Natural killer cell (primary cell): ENCODE data around the gene MYL12A. TPM values are rescaled to one million over a fixed set of nuclear protein-coding genes. Genes with fewer than 3 reads are reported as not detected.

Source experiments
- ATAC-seq, 3 donors: fragments of 150-1000 bp in 2 of 3; fragments of 200-7000 bp in 1 of 3; cut with Tn5 transposase; 1 replicate in 1 of 3; 2 replicates in 2 of 3; pipeline ENCODE4 v1.10.0; 2021; ENCODE audit warnings: mild to moderate bottlenecking in 2 of 3, moderate library complexity in 2 of 3
- DNase-seq, 2 donors: peaks; one replicate each; pipeline versions ENCODE4 v3.0.0 to v3.0.0-alpha.2; 2013 to 2021; ENCODE audit warnings: mixed read lengths in 1 of 2
- H3K27ac ChIP-seq: one replicate; pipeline ENCODE4 v1.5.1; 2013; ENCODE audit warnings: mild to moderate bottlenecking, low read length
- H3K27me3 ChIP-seq: one replicate; pipeline ENCODE4 v1.6.1; 2013; ENCODE audit warnings: low read length; ENCODE audit not compliant: control insufficient read depth, insufficient read depth
- H3K36me3 ChIP-seq: one replicate; pipeline ENCODE4 v1.6.1; 2013; ENCODE audit warnings: low read length; ENCODE audit not compliant: control insufficient read depth, insufficient read depth
- H3K4me1 ChIP-seq: one replicate; pipeline ENCODE4 v1.6.1; 2013; ENCODE audit warnings: low read length; ENCODE audit not compliant: control insufficient read depth, insufficient read depth
- H3K4me3 ChIP-seq: one replicate; pipeline ENCODE4 v1.5.1; 2013; ENCODE audit warnings: low read length
- H3K9me3 ChIP-seq: one replicate; pipeline ENCODE4 v1.6.1; 2013; ENCODE audit warnings: low read length; ENCODE audit not compliant: control insufficient read depth, insufficient read depth
- H3K27ac Mint-ChIP-seq, 2 donors: one replicate each; pipeline ENCODE4 v1.8.0; 2022; ENCODE audit warnings: mild to moderate bottlenecking in 2 of 2, mixed read lengths in 2 of 2, moderate library complexity in 1 of 2
- H3K27me3 Mint-ChIP-seq, 2 donors: one replicate each; pipeline ENCODE4 v1.8.0; 2022; ENCODE audit warnings: low read depth in 2 of 2, mixed read lengths in 2 of 2
- H3K36me3 Mint-ChIP-seq: one replicate; pipeline ENCODE4 v1.8.0; 2022; ENCODE audit warnings: mixed read lengths
- H3K4me1 Mint-ChIP-seq, 2 donors: one replicate each; pipeline ENCODE4 v1.8.0; 2022; ENCODE audit warnings: mixed read lengths in 2 of 2
- H3K4me3 Mint-ChIP-seq: one replicate; pipeline ENCODE4 v1.8.0; 2022; ENCODE audit warnings: mild to moderate bottlenecking, moderate library complexity, mixed read lengths
- H3K9me3 Mint-ChIP-seq, 2 donors: one replicate each; pipeline ENCODE4 v1.8.0; 2022; ENCODE audit warnings: mixed read lengths in 2 of 2
- WGBS: methylation state at CpG from one replicate; pipeline ENCODE4 v1.1.7; 2013; ENCODE audit warnings: missing lambda C conversion rate; ENCODE audit not compliant: insufficient coverage; 5-methylcytosine and 5-hydroxymethylcytosine counted together
- intact Hi-C: fragments of 100-400 bp; cut with micrococcal nuclease; formaldehyde crosslinking; loops from one replicate; pipeline ENCODE4 v1.14.2; 2022
- total RNA-seq, 4 donors: library from RNA; stranded (reverse); fragments of 120-200 nt in 1 of 4; gene quantifications; one replicate each; pipeline versions ENCODE4 v1.2.3 to v1.2.4, GENCODE V29; 2013 to 2022
- TF ChIP-seq, protein P1 (sequence below): fragments of 200-600 bp; IDR thresholded peaks from one replicate; pipeline ENCODE4 v1.8.0; 2022; ENCODE audit warnings: antibody characterized with exemption

The MYL12A gene
- total RNA-seq, 3 donors from 2014 or later (not counting 1 experiment from before 2014, with no cell fraction given): 532 to 652 (median 572) TPM

DNA sequence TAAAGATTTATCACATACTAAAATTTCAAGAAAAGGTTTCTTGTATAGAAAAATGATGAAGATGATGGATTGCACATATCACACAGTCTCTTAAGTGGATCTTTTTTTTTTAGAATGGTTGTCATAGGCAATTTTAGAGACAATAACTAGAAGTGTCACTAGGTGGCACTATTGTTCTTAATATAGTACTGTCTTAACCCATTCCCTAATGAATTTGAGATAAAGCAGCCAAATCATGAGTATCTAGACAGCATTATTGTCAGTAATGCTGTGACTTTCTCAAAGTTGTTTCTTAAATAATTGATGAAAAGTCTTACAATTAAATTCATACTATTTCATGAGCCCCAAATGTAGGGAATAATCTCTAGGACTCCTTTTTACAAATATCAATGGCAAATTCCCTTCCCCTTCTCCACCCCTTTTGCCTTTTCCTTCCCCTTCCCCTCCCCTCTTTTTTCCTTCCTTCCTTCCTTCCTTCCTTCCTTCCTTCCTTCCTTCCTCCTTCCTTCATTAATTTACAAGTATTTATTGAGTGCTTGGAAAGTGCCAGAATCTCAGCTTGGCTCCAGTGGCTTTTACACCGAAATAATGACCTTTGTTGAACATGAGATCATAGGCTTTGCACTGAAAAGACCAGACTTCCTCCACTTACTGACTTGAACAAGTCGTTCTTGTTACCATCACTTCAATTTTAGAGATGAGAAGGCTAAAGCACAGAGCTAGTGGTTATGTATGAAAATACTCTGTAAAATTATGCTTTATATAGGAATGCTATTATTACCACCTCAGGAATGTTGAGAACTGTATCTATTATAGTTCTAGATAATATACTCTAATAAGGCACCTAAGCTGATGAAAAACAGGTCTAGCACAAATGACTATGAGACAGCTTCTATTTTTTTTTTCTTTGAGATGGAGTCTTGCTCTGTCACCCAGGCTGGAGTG, 34.1 kb downstream of the MYL12A start:
- H3K27ac Mint-ChIP-seq: no peak overlapping the region
- H3K36me3 Mint-ChIP-seq: peaks cover 20% of the 10 kb centered on the region
- no peak overlapping the region for H3K4me3 ChIP-seq
- no peak overlapping the region for H3K27ac ChIP-seq
- H3K9me3 ChIP-seq: no peaks in the 10 kb centered on the region
- H3K36me3 ChIP-seq: peaks cover 19% of the 10 kb centered on the region
- intact Hi-C loops: loop anchor here (1.0 to 10.0 kb wide), 4 partner anchors 173 to 713 kb away; no protein-coding TSS in a partner anchor
- peak; percentile 85 to 95 (median 93) for ATAC-seq
- no peaks in the 10 kb centered on the region for H3K27me3 Mint-ChIP-seq
- peaks cover 6 to 12% of the 10 kb centered on the region in 2 donors for H3K4me1 Mint-ChIP-seq
- H3K4me3 Mint-ChIP-seq: no peak overlapping the region
- no peaks in the 10 kb centered on the region for H3K27me3 ChIP-seq
- peak in 1 of 2 donors; percentile 85 for DNase-seq
- TF ChIP-seq, protein P1, sequence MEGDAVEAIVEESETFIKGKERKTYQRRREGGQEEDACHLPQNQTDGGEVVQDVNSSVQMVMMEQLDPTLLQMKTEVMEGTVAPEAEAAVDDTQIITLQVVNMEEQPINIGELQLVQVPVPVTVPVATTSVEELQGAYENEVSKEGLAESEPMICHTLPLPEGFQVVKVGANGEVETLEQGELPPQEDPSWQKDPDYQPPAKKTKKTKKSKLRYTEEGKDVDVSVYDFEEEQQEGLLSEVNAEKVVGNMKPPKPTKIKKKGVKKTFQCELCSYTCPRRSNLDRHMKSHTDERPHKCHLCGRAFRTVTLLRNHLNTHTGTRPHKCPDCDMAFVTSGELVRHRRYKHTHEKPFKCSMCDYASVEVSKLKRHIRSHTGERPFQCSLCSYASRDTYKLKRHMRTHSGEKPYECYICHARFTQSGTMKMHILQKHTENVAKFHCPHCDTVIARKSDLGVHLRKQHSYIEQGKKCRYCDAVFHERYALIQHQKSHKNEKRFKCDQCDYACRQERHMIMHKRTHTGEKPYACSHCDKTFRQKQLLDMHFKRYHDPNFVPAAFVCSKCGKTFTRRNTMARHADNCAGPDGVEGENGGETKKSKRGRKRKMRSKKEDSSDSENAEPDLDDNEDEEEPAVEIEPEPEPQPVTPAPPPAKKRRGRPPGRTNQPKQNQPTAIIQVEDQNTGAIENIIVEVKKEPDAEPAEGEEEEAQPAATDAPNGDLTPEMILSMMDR: peak; percentile 84
- WGBS: 100% methylated on average over 1 of the region's 2 CpGs
- no peaks in the 10 kb centered on the region for H3K9me3 Mint-ChIP-seq
- peaks cover 5% of the 10 kb centered on the region for H3K4me1 ChIP-seq

DNA sequence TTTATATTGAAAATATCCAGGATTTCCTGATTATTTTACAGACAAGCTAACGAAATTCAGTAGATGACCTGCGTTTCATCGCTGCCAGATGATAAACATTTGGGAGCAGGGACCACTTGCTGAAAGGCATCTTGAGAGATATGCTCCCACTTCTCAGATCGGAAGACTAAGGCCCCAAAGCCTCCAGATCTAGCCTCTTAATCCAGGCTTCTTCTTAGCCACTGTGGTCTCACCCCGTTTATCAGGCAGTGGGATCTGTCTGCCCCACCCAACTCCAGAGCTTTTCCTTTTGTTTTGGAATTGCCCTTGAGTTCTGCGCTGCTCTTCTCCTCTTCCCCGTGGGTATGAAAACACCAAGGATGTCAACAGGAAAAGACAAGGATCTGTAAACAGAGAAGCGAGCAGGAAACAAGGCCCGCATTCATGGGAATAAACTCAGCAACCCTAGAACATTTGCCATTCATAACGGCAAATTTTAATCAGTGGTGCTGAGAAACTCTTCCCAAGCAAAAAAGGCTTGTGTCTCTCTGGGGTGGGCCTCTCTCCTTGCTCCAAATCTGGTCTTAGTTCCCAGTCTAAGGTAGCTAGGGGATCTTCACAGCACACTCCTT, 35.8 kb downstream of the MYL12A start:
- H3K9me3 ChIP-seq: no peaks in the 10 kb centered on the region
- H3K27me3 ChIP-seq: no peaks in the 10 kb centered on the region
- Mint-ChIP-seq H3K4me1 (peaks cover 0 to 6% of the 10 kb centered on the region in 2 donors), H3K27ac (no peak overlapping the region), H3K4me3 (no peak overlapping the region), H3K36me3 (peaks cover 8% of the 10 kb centered on the region), H3K9me3 (no peaks in the 10 kb centered on the region), H3K27me3 (no peaks in the 10 kb centered on the region)
- TF ChIP-seq, protein P1: no peak
- no peak for ATAC-seq
- no peak overlapping the region for H3K4me3 ChIP-seq
- no peak overlapping the region for H3K27ac ChIP-seq
- H3K36me3 ChIP-seq: peaks cover 5% of the 10 kb centered on the region
- intact Hi-C loops: loop anchor here (10.0 kb wide), 1 partner anchor 711 kb away; no protein-coding TSS in a partner anchor
- peaks cover 5% of the 10 kb centered on the region for H3K4me1 ChIP-seq
- WGBS: 87% methylated on average over 10 of the region's 10 CpGs
- DNase-seq: no peak

DNA sequence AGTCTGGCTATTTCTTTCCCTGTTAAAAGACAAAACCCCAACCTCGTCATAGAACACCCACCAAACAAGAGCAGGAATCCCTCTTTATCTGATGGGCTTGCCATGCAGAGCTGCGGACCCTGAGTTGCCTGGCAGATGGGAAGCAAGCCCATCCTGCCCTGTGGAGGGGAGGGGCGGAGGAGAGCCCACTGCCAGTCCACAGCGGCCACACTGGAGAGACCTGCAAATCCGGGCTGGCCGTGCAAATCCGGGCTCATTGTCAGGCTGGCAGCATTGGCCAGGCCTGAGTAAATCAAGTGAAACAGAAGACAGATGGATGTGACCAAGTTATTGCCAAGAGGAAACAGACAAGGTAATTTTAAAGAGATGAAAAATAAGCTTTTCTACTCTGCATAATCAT, 36.3 kb downstream of the MYL12A start:
- Mint-ChIP-seq H3K27ac (no peak overlapping the region), H3K27me3 (no peaks in the 10 kb centered on the region), H3K9me3 (no peaks in the 10 kb centered on the region), H3K4me3 (no peak overlapping the region), H3K4me1 (peaks cover 0 to 6% of the 10 kb centered on the region in 2 donors), H3K36me3 (peaks cover 3% of the 10 kb centered on the region)
- TF ChIP-seq, protein P1: no peak
- H3K27me3 ChIP-seq: no peaks in the 10 kb centered on the region
- intact Hi-C loops: loop anchor here (10.0 kb wide), 1 partner anchor 711 kb away; no protein-coding TSS in a partner anchor
- H3K36me3 ChIP-seq: peaks cover 2% of the 10 kb centered on the region
- 90% methylated on average over 7 of the region's 7 CpGs for WGBS
- DNase-seq (no peak), ATAC-seq (no peak)
- no peak overlapping the region for H3K4me3 ChIP-seq
- H3K27ac ChIP-seq: no peak overlapping the region
- peaks cover 5% of the 10 kb centered on the region for H3K4me1 ChIP-seq
- H3K9me3 ChIP-seq: no peaks in the 10 kb centered on the region
